Transverse colon (tissue), 4 donors: ENCODE measurements around the gene CNGA1.

Source experiments
- CTCF ChIP-seq, 5 experiments: fragments of 200-600 bp in 3 of 5; fragments of 450-650 bp in 2 of 5; sonication (generic) in 3 of 5; IDR thresholded peaks; 1 replicate in 2 of 5; 2 replicates in 3 of 5; pipeline ENCODE4 v1.5.1; 2016 to 2017; ENCODE audit warnings: antibody characterized with exemption in 5 of 5, inconsistent platforms in 3 of 5, mild to moderate bottlenecking in 2 of 5, moderate library complexity in 1 of 5
- POLR2A ChIP-seq: fragments of 450-650 bp; IDR thresholded peaks from one replicate; pipeline ENCODE4 v1.6.1; 2016; ENCODE audit warnings: antibody characterized with exemption, mild to moderate bottlenecking, moderate library complexity
- POLR2AphosphoS5 ChIP-seq, 3 donors: sonication (generic); formaldehyde crosslinking; IDR thresholded peaks; one replicate each; pipeline ENCODE4 v1.6.1; 2016; ENCODE audit warnings: antibody characterized with exemption in 3 of 3

- TF ChIP-seq POLR2A (no peak), CTCF (IDR thresholded peaks at IDR 0.05) (no peak), POLR2AphosphoS5 (IDR thresholded peaks at IDR 0.05) (no peak)
Measured at GRCh38 chr4:47913330-47913729, 103.2 kb downstream of the CNGA1 start.
